Epithelial cell of proximal tubule (primary cell): ENCODE results near the gene ANKRD9. TPM values are rescaled to one million over a fixed set of nuclear protein-coding genes. Genes with fewer than 3 reads are reported as not detected.

Experiments used
- DNase-seq: peaks from one replicate; pipeline ENCODE4 v3.0.0-alpha.2; 2011; ENCODE audit warnings: low read depth
- H3K4me3 ChIP-seq: 2 replicates; pipeline ENCODE4 v1.5.1; 2011; ENCODE audit warnings: low read depth, mild to moderate bottlenecking, low read length
- CTCF ChIP-seq: conservative IDR thresholded peaks from 2 replicates; pipeline ENCODE4 v1.5.1; 2012; ENCODE audit warnings: low read depth, mild to moderate bottlenecking, low read length
- total RNA-seq: library from RNA; depleted of rRNA; stranded (reverse); fragments of >200 nt; gene quantifications from 2 replicates; pipeline ENCODE4 v1.2.3, GENCODE V29; 2015

The ANKRD9 gene
- total RNA-seq, 1 donor from 2014 or later = 137 TPM

GRCh38 chr14:102511538-102511937, 2.0 kb upstream of the ANKRD9 start:
- DNase-seq = no peak
- no peak overlapping the region for H3K4me3 ChIP-seq
- TF ChIP-seq CTCF = no peak

- no peak for TF ChIP-seq CTCF
- DNase-seq = no peak
- peak overlapping the region; percentile 59 for H3K4me3 ChIP-seq
These were observed 1.3 kb upstream of the ANKRD9 start for GRCh38 chr14:102510616-102511520.

DNA sequence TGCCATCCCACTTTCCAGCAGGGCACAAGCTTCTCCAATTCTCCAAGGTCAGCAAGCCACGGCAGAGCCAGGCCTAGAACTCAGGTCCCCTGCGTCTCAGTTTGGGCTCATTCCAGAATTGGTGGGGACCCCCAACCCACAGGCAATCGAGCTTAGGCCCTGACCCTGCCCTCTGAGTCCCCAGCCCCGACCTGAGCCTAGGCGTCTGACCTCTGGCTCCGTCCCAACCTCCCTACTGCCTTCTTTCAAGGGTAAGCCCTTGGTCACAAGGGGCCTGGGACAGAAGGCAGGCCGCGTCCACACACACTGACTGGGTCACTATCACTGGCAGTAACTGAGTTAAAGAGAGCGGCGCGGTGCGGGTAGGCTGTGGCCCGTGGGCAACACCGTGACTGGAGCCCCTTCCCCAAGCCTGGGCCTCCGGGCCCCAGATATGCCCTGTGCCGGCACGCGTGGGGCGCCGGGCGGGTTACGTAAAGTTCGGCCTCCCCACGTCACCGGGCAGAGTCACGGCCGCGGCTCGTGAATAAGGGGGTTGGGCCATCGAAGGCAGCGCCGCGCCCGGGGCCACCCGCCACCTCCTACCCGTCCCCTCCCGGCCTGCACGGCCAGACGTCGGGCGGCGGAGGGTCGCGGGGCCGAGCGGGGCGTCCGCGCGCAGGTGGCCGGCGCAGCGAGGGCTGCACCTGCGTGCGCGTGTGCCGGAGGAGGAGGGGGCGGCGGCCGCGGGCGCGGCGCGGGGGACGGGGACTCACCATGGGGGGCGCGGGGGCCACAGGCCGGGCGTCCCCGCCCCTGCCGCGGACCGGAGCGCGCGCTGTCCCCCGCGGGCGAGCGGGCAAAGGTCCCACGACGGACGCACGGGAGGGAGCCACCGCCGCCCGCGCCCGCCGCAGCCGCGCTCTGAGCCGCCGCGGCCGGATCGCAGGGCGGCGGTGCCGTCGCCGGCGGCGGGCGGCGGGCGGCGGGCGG, 516 bp downstream of the ANKRD9 start:
- DNase-seq = no peak
- peak overlapping the region; percentile 74 for H3K4me3 ChIP-seq
- TF ChIP-seq CTCF = no peak

GRCh38 chr14:102508410-102508773, 1.2 kb downstream of the ANKRD9 start:
- no peak for DNase-seq
- TF ChIP-seq CTCF = no peak

DNA sequence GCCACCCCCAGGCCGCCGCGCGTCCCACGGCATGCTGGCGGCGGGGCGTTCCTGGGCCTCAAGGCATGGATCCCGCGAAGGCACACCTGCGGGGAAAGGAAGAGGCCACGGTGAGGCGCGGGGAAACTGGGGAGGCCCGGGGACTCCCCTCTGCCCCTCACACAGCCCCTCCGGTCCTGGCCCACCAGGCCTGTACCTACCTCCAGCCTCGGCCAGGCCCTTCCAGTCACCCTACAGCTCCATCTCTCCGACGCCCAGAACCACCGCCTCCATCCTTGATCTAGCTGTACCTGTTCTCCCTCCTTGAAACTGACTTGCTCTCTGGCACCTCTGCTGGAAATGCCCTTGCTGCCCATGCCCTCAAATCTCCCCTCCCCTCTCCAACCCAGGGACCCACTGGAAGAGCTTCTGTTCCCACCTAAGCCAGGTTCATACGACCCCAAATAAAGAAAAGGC, 1.7 kb downstream of the ANKRD9 start:
- H3K4me3 ChIP-seq = no peak overlapping the region
- peak; percentile 30 for TF ChIP-seq CTCF
- DNase-seq = no peak

More at GRCh38 chr14:102508410-102508773, 1.2 kb downstream of the ANKRD9 start:
- H3K4me3 ChIP-seq = peak overlapping the region; percentile 74

DNA sequence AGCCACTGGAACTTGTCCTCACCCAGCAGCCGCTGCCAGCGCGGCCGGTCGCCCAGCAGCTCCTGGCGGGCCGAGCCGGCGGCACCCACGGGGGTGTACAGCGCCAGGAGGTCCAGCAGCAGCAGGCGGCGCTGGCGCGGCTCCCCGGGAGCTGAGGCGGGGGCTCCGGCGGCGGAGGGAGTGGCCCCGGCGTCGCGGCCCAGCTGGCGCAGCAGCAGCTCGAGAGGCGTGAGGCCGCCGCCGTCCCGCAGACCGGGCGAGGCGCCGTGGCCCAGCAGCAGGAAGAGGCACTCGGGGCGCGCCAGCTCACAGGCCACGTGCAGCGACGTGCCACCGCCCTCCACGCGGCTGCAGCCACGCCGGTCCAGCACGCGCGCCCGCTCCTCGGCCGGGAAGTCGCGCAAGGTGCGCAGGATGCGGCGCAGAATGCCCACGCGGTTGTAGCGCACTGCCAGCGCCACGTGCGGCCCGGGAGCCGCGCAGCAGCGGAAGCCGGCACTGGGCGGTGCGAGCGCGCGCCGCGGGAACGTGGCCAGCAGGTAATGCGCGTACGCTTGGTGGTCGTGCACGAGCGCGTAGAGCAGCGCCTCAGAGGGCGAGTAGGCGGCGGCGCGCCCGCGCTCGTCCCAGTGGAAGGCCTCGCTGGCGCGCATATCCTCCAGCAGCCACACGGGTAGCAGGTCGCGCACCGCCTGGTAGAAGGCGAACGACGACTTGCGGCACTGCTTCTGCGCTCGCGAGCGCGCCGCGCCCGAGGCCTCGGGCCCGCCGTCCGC, 2.3 kb downstream of the ANKRD9 start:
- no peak overlapping the region for H3K4me3 ChIP-seq
- no peak for TF ChIP-seq CTCF
- no peak for DNase-seq
